Activated naive CD4-positive, alpha-beta T cell (primary cell): ENCODE measurements around the gene KLRD1.
"Not testable (repeated sequence)": the region's sequence is repeated elsewhere in the genome, so short reads cannot be mapped to it uniquely, and the experiment has no call there.

Experiments used
- DNase-seq, 4 experiments: peaks; one replicate each; lab custom pipeline; 2025; lab: John Stamatoyannopoulos, UW

The KLRD1 gene

DNA sequence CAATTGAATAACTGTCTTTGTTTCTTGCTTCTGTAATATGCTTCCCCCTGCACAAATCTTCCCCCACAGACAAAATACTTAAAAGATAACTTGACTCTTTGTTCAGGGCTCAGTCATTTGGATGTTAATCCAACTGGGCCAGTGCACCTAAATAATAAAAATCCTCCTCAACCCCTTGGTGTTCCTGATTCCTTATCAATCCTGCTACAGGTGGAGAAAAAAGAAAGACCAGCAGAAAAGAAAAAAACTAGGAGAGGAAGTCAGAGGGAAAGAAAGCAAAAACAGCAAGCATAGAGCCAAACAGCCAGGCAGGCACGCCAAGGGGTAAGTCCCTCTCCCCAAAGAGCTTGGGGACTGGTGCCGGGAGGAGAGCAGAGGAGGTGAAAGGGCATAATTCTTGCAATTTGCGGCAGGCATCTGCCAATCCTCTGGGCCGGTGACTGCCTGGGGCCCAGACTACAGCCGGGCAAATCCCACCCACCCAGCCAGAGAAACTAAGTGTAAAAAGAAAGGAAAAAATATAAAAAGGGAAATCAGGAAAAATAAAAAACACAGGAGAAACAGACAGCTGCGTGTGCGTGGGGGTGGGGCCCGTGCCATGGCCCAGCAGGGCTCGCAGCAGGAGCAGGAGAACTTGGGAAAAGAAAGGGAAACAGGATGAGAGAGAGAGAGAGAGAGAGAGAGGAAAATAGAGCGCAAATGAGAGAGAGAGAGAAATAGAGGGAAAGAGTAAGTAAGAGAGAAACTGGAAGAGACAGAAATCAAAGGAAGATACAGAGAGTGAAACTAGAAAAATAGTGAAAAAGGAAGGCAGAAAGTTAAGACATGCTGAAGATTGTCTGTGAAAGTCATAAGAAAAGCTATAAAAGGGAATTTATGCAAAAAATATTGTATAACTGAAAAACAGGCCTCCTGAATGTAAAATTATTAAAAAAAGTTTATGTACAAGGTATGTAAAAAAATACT, 60.8 kb downstream of the KLRD1 start:
- DNase-seq, result no peak

GRCh38 chr12:10369557-10370415, 62.1 kb downstream of the KLRD1 start:
- no peak for DNase-seq

DNA sequence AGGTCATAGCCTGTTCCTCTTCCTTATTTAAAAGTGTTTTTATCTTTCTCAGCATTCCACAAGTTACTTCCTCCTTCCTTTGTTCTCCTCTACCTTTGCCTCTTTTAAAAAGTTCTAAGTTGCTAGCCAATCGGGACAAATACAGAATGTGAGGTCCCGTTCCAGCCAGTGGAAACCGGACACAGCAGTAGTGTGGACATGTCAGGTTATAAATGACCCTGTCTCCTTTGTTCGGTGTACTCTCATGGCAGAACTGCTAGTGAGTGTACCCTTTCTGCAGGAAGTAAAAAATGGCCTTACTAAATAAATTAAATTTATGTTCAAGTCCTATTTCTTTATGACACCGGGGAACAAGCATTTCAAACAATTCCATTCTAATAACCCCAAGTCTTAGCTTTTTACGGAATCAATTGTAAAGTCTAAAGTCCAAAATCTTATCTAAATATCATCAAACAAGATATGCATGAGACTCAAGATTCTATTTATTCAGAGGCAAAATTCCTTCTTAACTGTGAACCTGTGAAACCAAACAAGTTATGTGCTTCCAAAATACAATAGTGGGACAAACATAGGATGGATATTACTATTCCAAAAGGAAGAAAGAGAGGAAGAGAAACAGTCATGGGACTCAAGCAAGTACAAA, 64.3 kb downstream of the KLRD1 start:
- not testable (repeated sequence) for DNase-seq

DNA sequence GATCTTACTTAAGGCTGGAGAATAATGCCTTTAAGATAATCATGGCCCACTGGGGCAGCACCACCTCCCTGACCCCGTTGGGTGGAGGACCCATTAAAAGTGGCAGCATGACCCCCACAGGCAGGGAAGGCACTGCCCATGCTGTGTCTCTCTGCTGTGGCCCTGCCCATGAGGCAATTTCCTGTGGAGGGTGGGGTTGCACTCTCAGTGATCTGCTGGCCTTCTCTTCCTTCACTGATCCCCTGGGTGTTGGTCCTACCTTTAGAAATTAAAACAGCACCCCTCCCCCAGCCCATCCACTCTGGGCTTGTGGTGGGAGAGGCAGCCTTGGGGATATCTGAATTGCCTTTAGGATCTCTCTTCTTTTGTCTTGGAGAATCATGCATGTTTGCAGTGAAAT, 64.9 kb downstream of the KLRD1 start:
- no peak for DNase-seq

DNA sequence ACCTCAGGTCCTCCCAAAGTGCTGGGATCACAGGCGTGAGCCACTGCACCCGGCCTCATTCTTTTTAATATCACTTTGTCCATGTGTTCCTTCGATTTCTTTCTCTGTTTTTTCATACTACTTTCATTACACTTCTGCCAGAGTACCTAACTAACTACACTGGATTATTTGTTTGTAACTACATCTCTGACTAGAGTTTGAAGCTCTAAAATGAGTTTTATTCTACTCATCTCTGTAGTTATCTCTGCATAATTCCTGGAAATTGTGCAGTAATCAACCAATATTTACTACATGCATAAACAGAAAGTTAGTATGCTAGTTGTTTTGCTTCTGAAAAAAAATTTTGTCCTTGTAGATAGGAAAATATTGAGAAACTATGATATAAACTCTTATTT, 67.0 kb downstream of the KLRD1 start:
- DNase-seq, result no peak

- DNase-seq, result not testable (repeated sequence)
Observed at GRCh38 chr12:10378737-10379136, 71.1 kb downstream of the KLRD1 start.
